ENCODE data around the gene ZMYM4. TPM values are rescaled to one million over a fixed set of nuclear protein-coding genes. Genes with fewer than 3 reads are reported as not detected.
"Not testable (repeated sequence)": the region's sequence is repeated elsewhere in the genome, so short reads cannot be mapped to it uniquely, and the experiment has no call there.

ZMYM4 gene
- total RNA-seq, 4 donors from 2014 or later: 19.7 to 84.9 (median 49.9) TPM

DNA sequence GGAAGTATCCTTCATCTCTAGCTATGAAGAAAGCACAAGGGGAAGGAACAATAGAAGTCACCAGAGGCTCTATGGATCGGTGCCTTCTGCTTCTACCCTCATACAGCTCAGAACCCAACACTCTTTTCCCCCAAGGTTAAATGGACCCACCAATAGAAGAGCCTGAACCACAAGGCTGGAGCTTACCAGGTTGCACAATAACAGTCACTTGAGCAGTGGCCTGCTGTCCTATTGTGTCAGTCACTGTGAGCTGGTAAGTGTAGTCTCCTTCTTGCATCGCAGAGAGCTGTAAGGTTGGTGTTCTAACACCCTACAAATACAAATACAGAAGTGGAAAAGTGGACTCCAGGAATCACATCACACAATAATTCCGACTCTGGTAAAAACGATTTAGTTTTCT, 185.7 kb downstream of the ZMYM4 start:
- no peak overlapping the region for H3K4me3 ChIP-seq
- intact Hi-C loops (cut with DNase I; ENCODE audit: low total_unique reads): loop anchor here (5.0 kb wide), 1 partner anchor 108 kb away; no protein-coding TSS in a partner anchor
- H3K36me3 ChIP-seq: no peaks in the 10 kb centered on the region
- H3K27me3 ChIP-seq: no peaks in the 10 kb centered on the region
- peaks cover 4 to 11% of the 10 kb centered on the region in 2 donors for H3K4me1 ChIP-seq
- no peak for TF ChIP-seq POLR2A (IDR thresholded peaks at IDR 0.05)
- TF ChIP-seq, protein P1, sequence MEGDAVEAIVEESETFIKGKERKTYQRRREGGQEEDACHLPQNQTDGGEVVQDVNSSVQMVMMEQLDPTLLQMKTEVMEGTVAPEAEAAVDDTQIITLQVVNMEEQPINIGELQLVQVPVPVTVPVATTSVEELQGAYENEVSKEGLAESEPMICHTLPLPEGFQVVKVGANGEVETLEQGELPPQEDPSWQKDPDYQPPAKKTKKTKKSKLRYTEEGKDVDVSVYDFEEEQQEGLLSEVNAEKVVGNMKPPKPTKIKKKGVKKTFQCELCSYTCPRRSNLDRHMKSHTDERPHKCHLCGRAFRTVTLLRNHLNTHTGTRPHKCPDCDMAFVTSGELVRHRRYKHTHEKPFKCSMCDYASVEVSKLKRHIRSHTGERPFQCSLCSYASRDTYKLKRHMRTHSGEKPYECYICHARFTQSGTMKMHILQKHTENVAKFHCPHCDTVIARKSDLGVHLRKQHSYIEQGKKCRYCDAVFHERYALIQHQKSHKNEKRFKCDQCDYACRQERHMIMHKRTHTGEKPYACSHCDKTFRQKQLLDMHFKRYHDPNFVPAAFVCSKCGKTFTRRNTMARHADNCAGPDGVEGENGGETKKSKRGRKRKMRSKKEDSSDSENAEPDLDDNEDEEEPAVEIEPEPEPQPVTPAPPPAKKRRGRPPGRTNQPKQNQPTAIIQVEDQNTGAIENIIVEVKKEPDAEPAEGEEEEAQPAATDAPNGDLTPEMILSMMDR (IDR thresholded peaks at IDR 0.05): no peak
- H3K27ac ChIP-seq: peak overlapping the region in 1 of 2 donors; percentile 19
- DNase-seq: no peak
- no peaks in the 10 kb centered on the region for H3K9me3 ChIP-seq

DNA sequence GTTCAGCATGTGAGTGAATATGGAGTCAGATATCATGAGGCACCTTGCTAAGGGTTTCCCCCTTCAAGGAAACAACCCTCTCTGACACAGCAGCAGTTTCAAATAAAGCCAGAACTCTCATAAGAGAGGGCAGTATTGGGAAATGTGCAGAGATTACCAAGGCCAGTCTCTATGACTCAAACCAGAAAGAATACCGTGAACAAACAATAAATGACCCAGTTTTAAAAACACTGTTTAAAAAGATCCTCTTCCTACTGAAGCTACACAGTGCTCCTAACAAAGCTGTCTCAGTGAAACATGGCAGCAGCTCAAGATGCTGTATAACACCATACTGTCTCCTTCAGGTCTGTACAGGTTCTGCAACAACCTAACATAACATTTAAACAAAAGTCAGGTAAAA, 186.1 kb downstream of the ZMYM4 start:
- Histone ChIP-seq H3K4me1 (peaks cover 4 to 11% of the 10 kb centered on the region in 2 donors), H3K36me3 (no peaks in the 10 kb centered on the region), H3K9me3 (no peaks in the 10 kb centered on the region), H3K27ac (peak overlapping the region in 1 of 2 donors; percentile 19), H3K27me3 (no peaks in the 10 kb centered on the region), H3K4me3 (no peak overlapping the region)
- TF ChIP-seq, protein P1 (IDR thresholded peaks at IDR 0.05): no peak
- no peak for DNase-seq
- intact Hi-C loops (cut with DNase I; ENCODE audit: low total_unique reads): loop anchor here (5.0 kb wide), 1 partner anchor 108 kb away; no protein-coding TSS in a partner anchor

DNA sequence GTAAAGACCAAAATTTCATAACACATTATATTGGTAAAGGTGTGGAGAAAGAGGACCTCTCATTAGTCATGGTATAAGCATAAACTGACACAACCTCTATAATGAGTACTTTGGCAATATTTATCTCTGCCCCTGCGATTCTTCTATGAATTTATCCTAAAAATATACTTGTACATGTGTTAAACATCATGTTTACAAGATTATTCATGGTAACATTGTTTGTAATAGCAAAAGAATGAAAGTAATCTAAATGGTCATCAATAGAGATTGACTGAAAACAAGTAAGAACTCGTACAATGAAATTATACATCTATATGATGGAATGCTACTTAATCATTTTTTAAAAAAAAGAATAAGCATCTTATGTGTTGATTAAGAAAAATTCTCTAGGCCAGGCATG, 192.3 kb downstream of the ZMYM4 start:
- DNase-seq: no peak
- intact Hi-C loops (cut with DNase I; ENCODE audit: low total_unique reads): no loop called here
- Histone ChIP-seq H3K27me3 (no peaks in the 10 kb centered on the region), H3K4me1 (no peaks in the 10 kb centered on the region), H3K9me3 (no peaks in the 10 kb centered on the region), H3K27ac (no peak overlapping the region), H3K4me3 (no peak overlapping the region), H3K36me3 (no peaks in the 10 kb centered on the region)
- TF ChIP-seq, protein P1 (IDR thresholded peaks at IDR 0.05): no peak
- TF ChIP-seq POLR2A (IDR thresholded peaks at IDR 0.05): no peak

DNA sequence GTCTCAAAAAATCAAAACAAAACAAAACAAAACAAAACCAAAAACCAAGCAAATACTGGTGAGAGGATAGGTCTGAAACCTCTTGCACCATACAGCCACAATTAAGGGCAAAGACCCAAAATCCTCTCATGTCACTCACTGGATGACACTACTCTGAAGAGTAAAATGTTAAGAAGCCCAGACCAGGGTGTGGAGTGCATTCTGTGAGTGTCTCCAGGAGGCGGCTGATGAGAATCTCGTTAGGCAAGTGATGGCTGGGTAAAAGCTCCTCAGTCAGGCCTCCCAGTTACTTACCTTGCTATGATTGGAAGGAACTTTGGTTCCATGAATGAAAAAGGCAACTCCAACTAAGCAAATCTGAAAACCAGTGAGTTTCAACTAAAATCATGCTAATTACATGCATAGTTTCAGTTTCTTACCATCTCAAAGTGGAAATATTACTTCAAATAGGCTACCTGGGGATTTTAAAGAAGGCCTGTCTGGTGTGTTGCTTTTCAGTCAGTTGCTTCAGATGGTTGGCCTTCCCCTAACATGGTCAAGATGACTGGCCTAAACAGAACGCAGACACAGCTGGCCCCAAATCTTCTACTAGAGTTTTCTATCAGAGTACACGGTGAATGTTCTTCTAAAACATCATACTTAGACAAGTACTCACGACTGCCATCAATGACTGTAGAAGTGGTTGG, 193.6 kb downstream of the ZMYM4 start:
- H3K4me1 ChIP-seq: no peaks in the 10 kb centered on the region
- no peak overlapping the region for H3K27ac ChIP-seq
- no peaks in the 10 kb centered on the region for H3K27me3 ChIP-seq
- H3K4me3 ChIP-seq: no peak overlapping the region
- TF ChIP-seq, protein P1 (IDR thresholded peaks at IDR 0.05): no peak
- TF ChIP-seq POLR2A (IDR thresholded peaks at IDR 0.05): no peak
- intact Hi-C loops (cut with DNase I; ENCODE audit: low total_unique reads): no loop called here
- H3K9me3 ChIP-seq: no peaks in the 10 kb centered on the region
- H3K36me3 ChIP-seq: no peaks in the 10 kb centered on the region
- DNase-seq: no peak

DNA sequence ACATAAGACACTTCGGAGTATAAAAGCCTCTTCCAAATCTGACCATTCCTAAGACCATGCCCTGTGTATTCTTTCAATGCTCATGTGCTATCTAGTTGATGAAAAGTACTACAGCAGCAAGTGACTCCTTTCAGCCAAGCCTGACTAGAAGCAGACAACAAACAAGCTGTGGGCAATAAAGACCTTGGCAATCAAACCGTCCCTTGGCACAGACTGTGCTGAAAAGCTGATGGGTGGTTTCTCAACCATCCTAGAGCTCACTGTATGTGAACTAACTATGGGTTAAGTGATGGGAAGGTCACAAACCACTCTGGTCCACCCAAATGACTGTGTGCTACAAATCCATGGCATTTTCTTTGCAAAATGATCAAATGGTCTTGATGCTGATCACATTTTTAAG, 194.7 kb downstream of the ZMYM4 start:
- H3K4me3 ChIP-seq: no peak overlapping the region
- H3K27ac ChIP-seq: no peak overlapping the region
- no peaks in the 10 kb centered on the region for H3K27me3 ChIP-seq
- H3K9me3 ChIP-seq: no peaks in the 10 kb centered on the region
- no peaks in the 10 kb centered on the region for H3K36me3 ChIP-seq
- intact Hi-C loops (cut with DNase I; ENCODE audit: low total_unique reads): no loop called here
- DNase-seq: no peak
- TF ChIP-seq POLR2A (IDR thresholded peaks at IDR 0.05): no peak
- TF ChIP-seq, protein P1 (IDR thresholded peaks at IDR 0.05): no peak
- H3K4me1 ChIP-seq: no peaks in the 10 kb centered on the region

DNA sequence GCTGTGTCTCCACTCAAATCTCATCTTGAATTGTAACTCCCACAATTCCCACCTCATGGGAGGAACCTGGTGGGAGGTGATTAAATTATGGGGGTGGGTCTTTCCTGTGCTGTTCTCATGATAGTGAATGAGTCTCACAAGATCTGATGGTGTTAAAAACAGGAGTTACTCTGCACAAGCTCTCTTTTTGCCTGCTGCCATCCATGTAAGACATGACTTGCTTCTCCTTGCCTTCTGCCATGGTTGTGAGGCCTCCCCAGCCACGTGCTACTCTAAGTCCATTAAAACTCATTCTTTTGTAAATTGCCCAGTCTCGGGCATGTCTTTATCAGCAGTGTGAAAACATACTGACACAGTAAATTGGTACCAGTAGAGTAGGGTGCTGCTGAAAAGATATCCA, 195.2 kb downstream of the ZMYM4 start:
- H3K4me1 ChIP-seq; H3K9me3 ChIP-seq; DNase-seq; H3K27me3 ChIP-seq; intact Hi-C loops (cut with DNase I; ENCODE audit: low total_unique reads); H3K4me3 ChIP-seq; H3K36me3 ChIP-seq; H3K27ac ChIP-seq: not testable (repeated sequence)
